Left renal pelvis (tissue), 4 donors: ENCODE measurements around the gene CBFA2T3. TPM values are rescaled to one million over a fixed set of nuclear protein-coding genes. Genes with fewer than 3 reads are reported as not detected.
A peak's percentile ranks its signal among the peaks of the same experiment; 100 is the strongest.

Experiments
- DNase-seq, 4 donors: peaks; one replicate each; pipeline ENCODE4 v3.0.0-alpha.2; 2013; ENCODE audit warnings: low read depth in 4 of 4, low spot score in 3 of 4
- polyA plus RNA-seq, 4 donors: library from polyadenylated mRNA; unstranded; fragments of 120-200 nt; gene quantifications; one replicate each; pipeline ENCODE4 v1.2.1, GENCODE V29; 2013; ENCODE audit not compliant: insufficient read length in 4 of 4

Gene CBFA2T3
- polyA plus RNA-seq, 4 donors = 2.7 to 3.5 (median 3.2) TPM

GRCh38 chr16:88848557-88848956 lies 128.4 kb downstream of the CBFA2T3 start:
- DNase-seq = no peak

- no peak for DNase-seq
These were observed 129.4 kb downstream of the CBFA2T3 start for GRCh38 chr16:88847654-88848053.

GRCh38 chr16:88846088-88846487 lies 130.9 kb downstream of the CBFA2T3 start:
- no peak for DNase-seq

GRCh38 chr16:88844419-88845036 lies 132.5 kb downstream of the CBFA2T3 start:
- no peak for DNase-seq

DNA sequence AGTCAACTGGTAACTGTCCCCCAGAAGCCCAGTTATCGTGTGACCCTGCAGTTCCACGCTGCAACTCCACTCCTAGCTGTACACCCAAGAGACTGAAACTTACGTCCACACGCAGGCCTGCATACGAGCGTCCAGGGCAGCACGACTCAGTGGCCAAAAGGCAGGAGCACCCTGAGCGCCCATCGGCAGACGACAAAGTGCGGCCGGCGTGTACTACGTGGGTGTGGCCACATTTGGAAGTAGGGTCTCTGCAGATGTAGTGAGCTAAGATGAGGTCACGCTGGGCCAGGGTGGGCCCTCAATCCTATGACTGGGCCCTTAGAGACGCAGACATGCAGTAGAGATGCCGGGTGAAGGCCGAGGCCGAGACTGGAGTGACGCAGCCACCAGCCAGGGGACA lies 133.8 kb downstream of the CBFA2T3 start:
- no peak for DNase-seq

DNA sequence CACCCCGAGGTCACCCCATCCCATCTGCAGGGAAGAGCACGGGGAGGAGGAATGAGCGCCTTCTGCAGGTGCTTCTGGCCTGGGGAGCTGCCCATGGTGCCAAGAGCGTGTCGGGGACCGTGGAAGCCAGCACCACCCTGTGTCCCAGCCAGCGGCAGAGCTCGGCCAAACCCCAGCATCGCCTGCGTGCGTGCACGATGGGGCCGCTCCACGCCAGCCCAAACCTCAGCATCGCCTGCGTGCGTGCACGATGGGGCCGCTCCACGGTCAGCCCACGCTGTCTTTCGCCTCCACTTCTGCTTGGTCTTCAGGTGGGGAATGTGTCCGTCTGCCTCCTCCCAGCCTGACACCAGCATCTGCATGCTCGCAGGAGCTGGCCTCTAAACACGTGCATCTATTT lies 134.2 kb downstream of the CBFA2T3 start:
- no peak for DNase-seq

DNA sequence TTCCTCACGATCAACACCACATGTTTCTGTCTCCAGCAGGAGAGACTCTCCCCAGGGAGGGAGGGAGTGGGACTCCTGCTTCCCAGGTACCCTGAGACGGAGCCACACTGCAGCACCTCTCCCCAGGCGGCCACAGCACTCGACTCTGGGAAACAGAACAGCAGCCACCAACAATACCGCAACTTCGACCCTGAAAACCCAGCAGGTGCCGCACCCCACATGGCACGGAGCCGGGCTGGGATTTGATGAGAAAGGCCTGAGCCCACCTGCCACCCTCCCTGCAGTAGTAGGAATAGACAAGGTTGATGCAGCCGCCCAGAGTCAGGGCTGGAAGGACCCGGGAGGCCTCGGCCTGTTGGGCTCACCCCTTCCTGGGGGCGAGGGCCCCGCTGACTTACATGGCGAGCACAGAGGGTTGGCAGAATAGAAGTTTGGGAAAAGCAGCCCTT lies 134.7 kb downstream of the CBFA2T3 start:
- DNase-seq = no peak

DNA sequence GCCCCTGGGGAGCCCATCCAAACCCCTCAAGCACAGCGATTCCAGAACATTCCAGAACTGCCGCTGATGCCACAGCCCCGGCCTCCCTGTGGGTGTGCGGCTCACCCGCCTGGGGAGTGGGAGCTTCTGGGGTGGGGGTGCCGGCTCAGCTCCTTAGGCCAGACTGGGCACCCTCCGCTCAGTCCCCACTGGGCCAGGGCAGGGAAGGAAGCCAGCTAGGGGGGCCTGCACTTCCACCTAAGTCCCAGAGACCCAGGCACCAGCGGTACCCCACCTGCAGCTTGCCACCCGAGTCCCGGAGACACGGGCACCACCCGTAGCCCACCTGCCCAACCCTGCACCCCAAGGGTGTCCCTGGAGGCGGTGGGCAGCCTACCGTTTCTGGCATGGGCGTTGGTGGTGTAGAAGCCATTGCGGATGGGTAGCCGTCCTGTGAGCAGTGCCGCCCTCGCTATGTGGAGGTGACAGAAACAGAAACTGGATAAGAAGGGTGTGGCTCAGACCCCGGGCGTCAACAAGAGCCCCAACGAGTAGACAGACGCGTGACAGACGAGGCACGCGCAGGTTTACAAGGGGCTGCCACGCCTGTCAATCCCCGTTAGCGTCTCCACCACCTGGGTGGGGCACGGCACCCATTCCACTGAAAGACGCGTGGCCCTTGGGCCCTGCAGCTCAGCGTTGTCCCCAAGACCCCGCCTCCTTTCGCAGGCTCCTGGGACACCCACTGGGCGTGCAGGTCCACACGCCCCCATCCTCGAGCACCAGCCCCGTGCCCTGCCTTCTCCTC lies 135.3 kb downstream of the CBFA2T3 start:
- DNase-seq = no peak

DNA sequence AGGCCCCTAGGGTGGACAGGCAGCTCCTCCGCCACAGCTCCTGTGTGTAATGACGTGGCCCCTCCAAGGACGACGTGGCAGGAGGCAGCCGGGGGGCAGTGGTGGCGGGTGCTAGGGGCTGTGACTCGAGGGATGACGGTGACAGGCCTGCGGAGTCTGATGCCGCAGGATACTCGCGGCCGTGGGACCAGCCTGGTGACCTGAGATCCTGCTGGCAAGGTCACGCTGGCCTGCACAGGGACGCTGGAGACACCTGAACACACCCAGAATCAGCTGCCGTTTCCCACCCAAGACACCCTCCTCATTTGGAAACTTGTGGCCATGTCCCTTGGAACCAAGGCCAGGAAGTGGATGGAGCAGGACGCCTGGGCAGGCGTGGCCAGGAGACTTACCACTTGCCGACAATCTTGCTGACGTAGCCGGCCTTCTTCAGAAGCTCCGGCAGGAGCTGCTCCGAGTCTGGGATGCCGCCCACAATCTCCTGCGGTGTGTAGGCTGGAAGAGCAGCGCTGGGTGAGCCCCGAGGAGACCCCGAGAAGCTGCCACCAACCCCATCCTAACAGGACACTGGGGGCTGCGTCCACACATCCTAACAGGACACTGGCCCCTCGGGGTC lies 136.3 kb downstream of the CBFA2T3 start:
- no peak for DNase-seq

GRCh38 chr16:88839745-88840599 lies 137.0 kb downstream of the CBFA2T3 start:
- no peak for DNase-seq

DNA sequence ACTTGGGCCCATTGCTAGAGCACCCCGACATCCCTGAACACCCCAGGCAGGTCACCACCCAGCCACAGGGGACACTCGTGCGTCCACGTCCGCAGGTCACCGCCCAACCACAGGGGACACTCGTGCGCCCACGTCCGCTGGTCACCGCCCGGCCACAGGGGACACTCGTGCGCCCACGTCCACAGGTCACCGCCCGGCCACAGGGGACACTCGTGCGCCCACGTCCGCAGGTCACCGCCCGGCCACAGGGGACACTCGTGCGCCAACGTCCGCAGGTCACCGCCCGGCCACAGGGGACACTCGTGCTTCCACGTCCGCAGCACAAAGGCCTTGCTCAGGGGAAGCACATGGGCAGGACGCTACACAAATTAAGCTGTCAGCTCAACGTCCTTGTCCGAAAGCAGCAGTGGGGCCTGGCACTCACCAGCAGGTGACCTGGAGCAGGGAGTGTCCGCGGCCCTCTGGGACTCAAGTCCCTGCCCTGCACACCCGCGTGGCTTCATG lies 137.9 kb downstream of the CBFA2T3 start:
- no peak for DNase-seq

- no peak for DNase-seq
These were observed 138.4 kb downstream of the CBFA2T3 start for GRCh38 chr16:88838566-88838965.

- no peak for DNase-seq
These were observed 139.2 kb downstream of the CBFA2T3 start for GRCh38 chr16:88837806-88838205.

DNA sequence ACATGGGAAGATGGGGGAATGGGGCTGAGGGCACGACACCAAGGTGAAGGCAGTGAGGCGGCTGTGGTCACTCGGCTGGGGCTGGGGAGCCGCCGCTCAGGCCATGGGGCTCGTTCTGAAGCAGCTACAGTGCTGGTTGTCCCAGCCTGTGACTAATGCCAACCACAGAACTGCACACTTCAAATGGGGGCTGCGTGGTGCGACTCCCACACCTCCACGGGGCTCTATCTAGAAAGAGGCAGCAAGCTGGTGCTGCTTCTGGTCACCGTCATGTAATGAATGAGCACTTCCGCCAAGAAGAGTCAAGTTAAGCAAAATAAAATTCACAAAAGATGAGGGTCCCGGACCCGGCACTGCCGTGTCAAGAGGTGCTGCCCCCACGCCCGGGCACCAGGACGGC lies 140.2 kb downstream of the CBFA2T3 start:
- no peak for DNase-seq

GRCh38 chr16:88835818-88836217 lies 141.2 kb downstream of the CBFA2T3 start:
- DNase-seq = no peak

DNA sequence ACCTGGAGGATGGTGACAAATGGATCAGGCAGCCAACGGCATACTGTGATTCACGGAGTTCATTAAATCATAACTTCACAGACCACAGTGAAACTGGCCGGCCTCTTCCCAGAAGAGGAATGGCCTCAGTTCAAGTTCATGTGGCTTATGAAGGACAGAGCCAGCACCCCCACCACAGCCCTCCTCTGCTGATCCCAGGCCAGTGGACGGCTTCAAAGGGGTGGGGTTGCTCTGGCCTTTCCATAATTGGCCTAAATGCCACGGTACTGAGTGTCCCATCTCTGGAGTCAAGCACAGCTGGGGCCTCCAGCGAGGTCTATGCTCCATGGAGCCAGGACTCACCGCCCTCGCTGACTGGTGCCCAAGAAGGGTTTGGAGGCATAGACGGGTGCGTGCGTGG lies 141.6 kb downstream of the CBFA2T3 start:
- no peak for DNase-seq

DNA sequence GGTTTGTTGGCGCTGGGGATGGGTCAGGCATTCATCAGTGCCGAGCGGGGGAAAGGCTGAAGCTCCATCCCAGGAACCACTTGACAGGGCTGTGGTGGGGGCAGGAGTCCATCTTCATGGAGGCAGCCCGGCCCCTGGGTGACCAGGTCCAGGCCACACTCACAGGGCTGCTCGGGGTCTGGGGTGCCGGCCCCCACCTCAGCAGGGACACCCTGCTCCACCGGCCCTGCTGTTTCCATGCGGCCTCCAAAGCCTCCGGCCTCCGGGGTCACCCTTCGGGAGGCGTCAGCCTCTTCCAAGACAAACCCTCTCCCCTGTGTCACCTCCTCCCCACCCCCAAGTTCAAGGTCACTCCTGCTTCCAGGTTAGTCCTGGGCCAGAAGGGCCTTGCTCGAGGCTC lies 142.3 kb downstream of the CBFA2T3 start:
- no peak for DNase-seq

DNA sequence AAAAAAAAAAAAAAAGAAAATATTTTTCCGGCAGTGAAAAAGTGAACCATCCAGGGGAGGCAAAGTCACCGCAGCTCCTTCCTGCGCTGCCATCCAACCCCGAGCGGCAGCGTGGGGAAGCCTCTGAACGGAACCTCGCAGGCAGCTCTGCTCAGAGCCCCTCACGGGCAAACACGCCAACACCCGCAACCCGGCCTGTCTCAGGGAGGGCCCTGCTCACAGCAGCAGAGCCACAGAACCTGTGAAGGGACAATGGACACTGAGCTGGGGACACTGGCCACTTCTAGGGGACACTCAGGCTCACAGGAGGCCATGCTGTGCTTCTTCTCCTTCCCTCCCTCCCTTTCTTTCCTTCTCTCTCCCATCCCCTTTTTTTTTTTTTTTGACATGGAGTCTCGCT lies 143.9 kb downstream of the CBFA2T3 start:
- no peak for DNase-seq

DNA sequence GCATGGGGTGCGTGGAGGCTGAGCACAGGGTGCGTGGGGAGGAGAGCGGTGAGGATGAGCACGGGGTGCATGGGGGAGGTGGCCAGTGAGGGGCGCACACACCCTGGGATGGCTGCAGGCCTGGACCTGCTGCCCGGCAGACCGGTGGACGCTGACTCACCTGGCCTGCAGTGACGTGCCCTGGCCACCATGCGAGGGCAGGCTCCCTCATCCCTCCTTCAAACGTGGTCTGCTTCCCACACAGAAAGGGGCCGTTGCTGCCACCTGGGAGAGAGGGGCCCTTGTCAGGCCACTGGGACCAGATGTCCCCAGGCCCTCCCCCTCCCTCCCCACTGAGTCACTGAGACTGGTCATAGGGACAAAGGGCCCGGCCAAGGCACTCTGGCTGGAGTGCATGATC lies 145.2 kb downstream of the CBFA2T3 start:
- no peak for DNase-seq

- no peak for DNase-seq
These were observed 146.2 kb downstream of the CBFA2T3 start for GRCh38 chr16:88830783-88831182.

GRCh38 chr16:88830258-88830657 lies 146.7 kb downstream of the CBFA2T3 start:
- peak in 3 of 4 donors; percentile 41 to 62 (median 42) for DNase-seq
